GM12878 (cell line): ENCODE results near the gene MRPS27. TPM values are rescaled to one million over a fixed set of nuclear protein-coding genes. Genes with fewer than 3 reads are reported as not detected.

Experiments used
- BCL11A ChIP-seq: IDR thresholded peaks from 2 replicates; pipeline ENCODE4 v1.6.1; 2011; ENCODE audit warnings: low read depth, low read length
- BHLHE40 ChIP-seq, 2 experiments: fragments of 450-650 bp in 1 of 2; IDR thresholded peaks; 2 replicates each; pipeline ENCODE4 v1.6.1; 2011 to 2017; ENCODE audit warnings: low read depth in 2 of 2, borderline replicate concordance in 1 of 2, improper control_type of control experiment in 1 of 2, low read length in 1 of 2, mild to moderate bottlenecking in 1 of 2
- EZH2 ChIP-seq: IDR thresholded peaks from 2 replicates; pipeline ENCODE4 v1.6.1; 2012; ENCODE audit warnings: low read depth, mild to moderate bottlenecking, control low read depth, inconsistent platforms, low read length, borderline replicate concordance; ENCODE audit not compliant: control insufficient read depth
- GATAD2B ChIP-seq: fragments of 450-650 bp; conservative IDR thresholded peaks from 2 replicates; pipeline ENCODE4 v1.6.1; 2017; ENCODE audit warnings: low read depth, mild to moderate bottlenecking, moderate library complexity
- HDAC6 ChIP-seq: fragments of 200-600 bp; sonication (generic); IDR thresholded peaks from one replicate; pipeline ENCODE4 v1.8.0; 2017; ENCODE audit warnings: antibody characterized with exemption; ENCODE audit not compliant: unreplicated experiment
- MTA3 ChIP-seq: IDR thresholded peaks from 2 replicates; pipeline ENCODE4 v1.6.1; 2012; ENCODE audit warnings: low read length, inconsistent platforms, borderline replicate concordance
- MYC ChIP-seq: IDR thresholded peaks from 2 replicates; pipeline ENCODE4 v1.6.1; 2011; ENCODE audit warnings: mild to moderate bottlenecking, low read length, moderate library complexity, inconsistent platforms; ENCODE audit not compliant: insufficient read depth, insufficient replicate concordance, insufficient read length, severe bottlenecking
- NFIC ChIP-seq: IDR thresholded peaks from 2 replicates; pipeline ENCODE4 v1.6.1; 2012; ENCODE audit warnings: low read depth, mild to moderate bottlenecking, inconsistent platforms, low read length, moderate library complexity
- SIN3A ChIP-seq: IDR thresholded peaks from 2 replicates; pipeline ENCODE4 v1.6.1; 2012; ENCODE audit warnings: low read depth, low read length, improper control_type of control experiment
- SMC3 ChIP-seq: IDR thresholded peaks from 2 replicates; pipeline ENCODE4 v1.6.1; 2011; ENCODE audit warnings: low read length, improper control_type of control experiment, borderline replicate concordance
- STAT1 ChIP-seq: fragments of 450-650 bp; conservative IDR thresholded peaks from 2 replicates; pipeline ENCODE4 v1.6.1; 2014; ENCODE audit warnings: antibody characterized with exemption, mild to moderate bottlenecking
- TBL1XR1 ChIP-seq: IDR thresholded peaks from 2 replicates; pipeline ENCODE4 v1.6.1; 2012; ENCODE audit warnings: low read depth, low read length, improper control_type of control experiment
- ZBED1 ChIP-seq: IDR thresholded peaks from 2 replicates; pipeline ENCODE4 v1.6.1; 2016; ENCODE audit warnings: borderline replicate concordance
- polyA plus RNA-seq, 11 experiments: library from polyadenylated mRNA; depleted of rRNA in 4 of 11; unstranded in 6 of 11; stranded (reverse) in 5 of 11; fragments of >200 nt; fragmentation: Nextera tagmentation in 4 of 11; fragmentation: Illumina TruSeq in 1 of 11; extraction: Ambion mirVana in 4 of 11; extraction: Trizol in 1 of 11; gene quantifications; 1 replicate in 1 of 11; 2 replicates in 10 of 11; pipeline versions ENCODE4 v1.2.1 to v1.2.3, GENCODE V29; 2011 to 2016; ENCODE audit warnings: inconsistent platforms in 2 of 11, missing spikeins in 2 of 11, low read depth in 1 of 11
- total RNA-seq, 4 experiments: library from RNA; depleted of rRNA in 3 of 4; stranded (reverse); fragments of >200 nt in 3 of 4; fragmentation: Illumina TruSeq in 1 of 4; extraction: Trizol in 1 of 4; gene quantifications; 2 replicates each; pipeline versions ENCODE4 v1.2.1 to v1.2.3, GENCODE V29; 2013 to 2021
- TF ChIP-seq, protein P1 (sequence below): fragments of 450-650 bp; IDR thresholded peaks from 2 replicates; pipeline ENCODE4 v1.6.1; 2017; ENCODE audit warnings: low read depth, mild to moderate bottlenecking, moderate library complexity
- TF ChIP-seq, protein P2 (sequence below): fragments of 450-650 bp; IDR thresholded peaks from 2 replicates; pipeline ENCODE4 v1.6.1; 2017; ENCODE audit warnings: antibody characterized with exemption, mild to moderate bottlenecking, moderate library complexity
- TF ChIP-seq, protein P3 (sequence below): IDR thresholded peaks from 2 replicates; pipeline ENCODE4 v1.6.1; 2012; ENCODE audit warnings: low read length, inconsistent platforms
- TF ChIP-seq, protein P4 (sequence below): IDR thresholded peaks from 2 replicates; pipeline ENCODE4 v1.6.1; 2012; ENCODE audit warnings: mild to moderate bottlenecking, low read depth, low read length
- TF ChIP-seq, protein P5 (sequence below): fragments of 450-650 bp; IDR thresholded peaks from 2 replicates; pipeline ENCODE4 v1.6.1; 2016; ENCODE audit warnings: mild to moderate bottlenecking

The MRPS27 gene
- total and polyA plus RNA-seq, 10 of the 15 experiments (the other 5 are each of a cell fraction or from before 2014, with no cell fraction given) = 61.0 to 128 (median 93.0) TPM

DNA sequence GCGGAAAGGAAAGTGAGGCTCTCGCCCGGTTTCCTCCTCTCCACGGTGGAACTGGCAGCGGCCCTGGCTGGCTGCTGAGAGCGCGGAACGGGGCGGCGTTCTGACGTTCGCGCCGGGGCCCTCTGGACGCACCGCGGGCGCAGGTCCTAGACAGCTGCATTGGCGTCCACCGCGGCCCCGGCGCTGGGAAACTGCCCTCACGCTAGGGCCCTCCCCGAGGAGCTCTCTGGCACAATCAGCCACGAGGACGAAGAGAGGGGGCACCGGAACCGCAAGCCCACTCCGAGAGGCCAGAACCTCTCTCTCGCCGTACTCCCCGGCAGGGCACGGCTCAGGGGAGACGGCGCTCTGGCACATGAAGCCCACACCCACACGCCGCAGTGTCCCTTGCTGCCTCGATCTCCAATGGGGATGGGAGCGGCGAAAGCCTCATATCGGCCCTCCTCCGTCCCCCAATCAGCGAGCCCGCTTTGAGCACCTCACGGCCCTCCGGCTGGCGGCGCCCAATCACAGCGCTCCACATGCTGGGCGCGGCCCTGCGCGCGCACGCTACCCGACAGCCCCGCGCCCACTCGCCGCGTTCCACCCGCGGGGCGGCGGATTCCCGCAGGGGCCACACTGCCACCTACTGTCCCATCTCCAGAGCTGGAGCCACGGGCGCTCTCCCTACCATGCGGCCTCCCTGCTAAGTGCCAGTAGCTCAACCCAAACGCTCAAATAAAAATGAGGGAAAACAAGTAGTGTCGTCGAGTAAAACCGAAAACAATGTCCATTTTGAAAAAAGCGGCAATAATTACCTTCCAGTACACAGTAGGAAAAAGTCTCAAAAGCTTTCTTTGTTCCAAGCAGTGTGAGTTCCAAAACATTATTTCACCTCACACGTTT is 11.8 kb downstream of the MRPS27 start (continued):
- TF ChIP-seq, protein P1, sequence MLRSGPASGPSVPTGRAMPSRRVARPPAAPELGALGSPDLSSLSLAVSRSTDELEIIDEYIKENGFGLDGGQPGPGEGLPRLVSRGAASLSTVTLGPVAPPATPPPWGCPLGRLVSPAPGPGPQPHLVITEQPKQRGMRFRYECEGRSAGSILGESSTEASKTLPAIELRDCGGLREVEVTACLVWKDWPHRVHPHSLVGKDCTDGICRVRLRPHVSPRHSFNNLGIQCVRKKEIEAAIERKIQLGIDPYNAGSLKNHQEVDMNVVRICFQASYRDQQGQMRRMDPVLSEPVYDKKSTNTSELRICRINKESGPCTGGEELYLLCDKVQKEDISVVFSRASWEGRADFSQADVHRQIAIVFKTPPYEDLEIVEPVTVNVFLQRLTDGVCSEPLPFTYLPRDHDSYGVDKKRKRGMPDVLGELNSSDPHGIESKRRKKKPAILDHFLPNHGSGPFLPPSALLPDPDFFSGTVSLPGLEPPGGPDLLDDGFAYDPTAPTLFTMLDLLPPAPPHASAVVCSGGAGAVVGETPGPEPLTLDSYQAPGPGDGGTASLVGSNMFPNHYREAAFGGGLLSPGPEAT = peak; percentile 13
- TF ChIP-seq TBL1XR1 (peak; percentile 58; the same call in 1 of the 2 replicates), SMC3 (peak; percentile 61), GATAD2B (peak; percentile 92), EZH2 (no peak), BHLHE40 (IDR thresholded peaks at IDR 0.05; ENCODE audit: borderline replicate concordance in 1 of 2, low read depth in 2 of 2, low read length in 1 of 2) (peak; percentile 64 to 85; a peak in 3 of 4 replicates), HDAC6 (peak; percentile 83), BCL11A (no peak), STAT1 (peak; percentile 42; the same call in 1 of the 2 replicates), SIN3A (peak; percentile 69), NFIC (no peak), MTA3 (no peak), ZBED1 (peak; percentile 11; the same call in 1 of the 2 replicates), MYC (peak; percentile 84)
- TF ChIP-seq, protein P2, sequence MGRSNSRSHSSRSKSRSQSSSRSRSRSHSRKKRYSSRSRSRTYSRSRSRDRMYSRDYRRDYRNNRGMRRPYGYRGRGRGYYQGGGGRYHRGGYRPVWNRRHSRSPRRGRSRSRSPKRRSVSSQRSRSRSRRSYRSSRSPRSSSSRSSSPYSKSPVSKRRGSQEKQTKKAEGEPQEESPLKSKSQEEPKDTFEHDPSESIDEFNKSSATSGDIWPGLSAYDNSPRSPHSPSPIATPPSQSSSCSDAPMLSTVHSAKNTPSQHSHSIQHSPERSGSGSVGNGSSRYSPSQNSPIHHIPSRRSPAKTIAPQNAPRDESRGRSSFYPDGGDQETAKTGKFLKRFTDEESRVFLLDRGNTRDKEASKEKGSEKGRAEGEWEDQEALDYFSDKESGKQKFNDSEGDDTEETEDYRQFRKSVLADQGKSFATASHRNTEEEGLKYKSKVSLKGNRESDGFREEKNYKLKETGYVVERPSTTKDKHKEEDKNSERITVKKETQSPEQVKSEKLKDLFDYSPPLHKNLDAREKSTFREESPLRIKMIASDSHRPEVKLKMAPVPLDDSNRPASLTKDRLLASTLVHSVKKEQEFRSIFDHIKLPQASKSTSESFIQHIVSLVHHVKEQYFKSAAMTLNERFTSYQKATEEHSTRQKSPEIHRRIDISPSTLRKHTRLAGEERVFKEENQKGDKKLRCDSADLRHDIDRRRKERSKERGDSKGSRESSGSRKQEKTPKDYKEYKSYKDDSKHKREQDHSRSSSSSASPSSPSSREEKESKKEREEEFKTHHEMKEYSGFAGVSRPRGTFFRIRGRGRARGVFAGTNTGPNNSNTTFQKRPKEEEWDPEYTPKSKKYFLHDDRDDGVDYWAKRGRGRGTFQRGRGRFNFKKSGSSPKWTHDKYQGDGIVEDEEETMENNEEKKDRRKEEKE = no peak
- TF ChIP-seq, protein P3, sequence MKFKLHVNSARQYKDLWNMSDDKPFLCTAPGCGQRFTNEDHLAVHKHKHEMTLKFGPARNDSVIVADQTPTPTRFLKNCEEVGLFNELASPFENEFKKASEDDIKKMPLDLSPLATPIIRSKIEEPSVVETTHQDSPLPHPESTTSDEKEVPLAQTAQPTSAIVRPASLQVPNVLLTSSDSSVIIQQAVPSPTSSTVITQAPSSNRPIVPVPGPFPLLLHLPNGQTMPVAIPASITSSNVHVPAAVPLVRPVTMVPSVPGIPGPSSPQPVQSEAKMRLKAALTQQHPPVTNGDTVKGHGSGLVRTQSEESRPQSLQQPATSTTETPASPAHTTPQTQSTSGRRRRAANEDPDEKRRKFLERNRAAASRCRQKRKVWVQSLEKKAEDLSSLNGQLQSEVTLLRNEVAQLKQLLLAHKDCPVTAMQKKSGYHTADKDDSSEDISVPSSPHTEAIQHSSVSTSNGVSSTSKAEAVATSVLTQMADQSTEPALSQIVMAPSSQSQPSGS = no peak
- TF ChIP-seq, protein P4, sequence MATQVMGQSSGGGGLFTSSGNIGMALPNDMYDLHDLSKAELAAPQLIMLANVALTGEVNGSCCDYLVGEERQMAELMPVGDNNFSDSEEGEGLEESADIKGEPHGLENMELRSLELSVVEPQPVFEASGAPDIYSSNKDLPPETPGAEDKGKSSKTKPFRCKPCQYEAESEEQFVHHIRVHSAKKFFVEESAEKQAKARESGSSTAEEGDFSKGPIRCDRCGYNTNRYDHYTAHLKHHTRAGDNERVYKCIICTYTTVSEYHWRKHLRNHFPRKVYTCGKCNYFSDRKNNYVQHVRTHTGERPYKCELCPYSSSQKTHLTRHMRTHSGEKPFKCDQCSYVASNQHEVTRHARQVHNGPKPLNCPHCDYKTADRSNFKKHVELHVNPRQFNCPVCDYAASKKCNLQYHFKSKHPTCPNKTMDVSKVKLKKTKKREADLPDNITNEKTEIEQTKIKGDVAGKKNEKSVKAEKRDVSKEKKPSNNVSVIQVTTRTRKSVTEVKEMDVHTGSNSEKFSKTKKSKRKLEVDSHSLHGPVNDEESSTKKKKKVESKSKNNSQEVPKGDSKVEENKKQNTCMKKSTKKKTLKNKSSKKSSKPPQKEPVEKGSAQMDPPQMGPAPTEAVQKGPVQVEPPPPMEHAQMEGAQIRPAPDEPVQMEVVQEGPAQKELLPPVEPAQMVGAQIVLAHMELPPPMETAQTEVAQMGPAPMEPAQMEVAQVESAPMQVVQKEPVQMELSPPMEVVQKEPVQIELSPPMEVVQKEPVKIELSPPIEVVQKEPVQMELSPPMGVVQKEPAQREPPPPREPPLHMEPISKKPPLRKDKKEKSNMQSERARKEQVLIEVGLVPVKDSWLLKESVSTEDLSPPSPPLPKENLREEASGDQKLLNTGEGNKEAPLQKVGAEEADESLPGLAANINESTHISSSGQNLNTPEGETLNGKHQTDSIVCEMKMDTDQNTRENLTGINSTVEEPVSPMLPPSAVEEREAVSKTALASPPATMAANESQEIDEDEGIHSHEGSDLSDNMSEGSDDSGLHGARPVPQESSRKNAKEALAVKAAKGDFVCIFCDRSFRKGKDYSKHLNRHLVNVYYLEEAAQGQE = no peak
- TF ChIP-seq, protein P5, sequence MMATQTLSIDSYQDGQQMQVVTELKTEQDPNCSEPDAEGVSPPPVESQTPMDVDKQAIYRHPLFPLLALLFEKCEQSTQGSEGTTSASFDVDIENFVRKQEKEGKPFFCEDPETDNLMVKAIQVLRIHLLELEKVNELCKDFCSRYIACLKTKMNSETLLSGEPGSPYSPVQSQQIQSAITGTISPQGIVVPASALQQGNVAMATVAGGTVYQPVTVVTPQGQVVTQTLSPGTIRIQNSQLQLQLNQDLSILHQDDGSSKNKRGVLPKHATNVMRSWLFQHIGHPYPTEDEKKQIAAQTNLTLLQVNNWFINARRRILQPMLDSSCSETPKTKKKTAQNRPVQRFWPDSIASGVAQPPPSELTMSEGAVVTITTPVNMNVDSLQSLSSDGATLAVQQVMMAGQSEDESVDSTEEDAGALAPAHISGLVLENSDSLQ = peak; percentile 43
